Stimulated activated naive B cell treated with anti-CD40 and anti-IgM and Interleukin-4, amounts not matched to agents 10 μg/mL and 1 μg/mL and 100 μg/mL, for 72 hours (primary cell): Measurements from ENCODE around the gene TMC6.
"Not testable (repeated sequence)": the region's sequence is repeated elsewhere in the genome, so short reads cannot be mapped to it uniquely, and the experiment has no call there.

Experiments used
- ATAC-seq, 2 donors: fragments of 150-1000 bp; cut with Tn5 transposase; replicated peaks; 2 replicates each; pipeline ENCODE4 v1.10.0; 2021; ENCODE audit warnings: moderate library complexity in 1 of 2
- DNase-seq: peaks from one replicate; pipeline ENCODE4 v3.0.0; 2021
- H3K27ac Mint-ChIP-seq: one replicate; pipeline ENCODE4 v1.8.0; 2022; ENCODE audit warnings: mild to moderate bottlenecking, mixed read lengths
- H3K27me3 Mint-ChIP-seq, 2 donors: one replicate each; pipeline ENCODE4 v1.8.0; 2022; ENCODE audit warnings: mixed read lengths in 2 of 2
- H3K36me3 Mint-ChIP-seq, 2 donors: one replicate each; pipeline ENCODE4 v1.8.0; 2022; ENCODE audit warnings: mixed read lengths in 2 of 2, mild to moderate bottlenecking in 1 of 2
- H3K4me1 Mint-ChIP-seq, 2 donors: one replicate each; pipeline ENCODE4 v1.8.0; 2022; ENCODE audit warnings: mixed read lengths in 2 of 2, mild to moderate bottlenecking in 1 of 2
- H3K4me3 Mint-ChIP-seq, 2 donors: one replicate each; pipeline ENCODE4 v1.8.0; 2022; ENCODE audit warnings: mild to moderate bottlenecking in 2 of 2, mixed read lengths in 2 of 2, moderate library complexity in 1 of 2
- H3K9me3 Mint-ChIP-seq, 2 donors: one replicate each; pipeline ENCODE4 v1.8.0; 2022; ENCODE audit warnings: mixed read lengths in 2 of 2, mild to moderate bottlenecking in 1 of 2

The TMC6 gene

GRCh38 chr17:78117027-78117981, 11.3 kb downstream of the TMC6 start:
- Mint-ChIP-seq H3K27ac (peak overlapping the region; percentile 93), H3K27me3 (no peaks in the 10 kb centered on the region), H3K4me3 (peak overlapping the region in 1 of 2 donors; percentile 46), H3K36me3 (peaks cover 70 to 77% of the 10 kb centered on the region in 2 donors), H3K4me1 (peaks cover 50 to 76% of the 10 kb centered on the region in 2 donors), H3K9me3 (no peaks in the 10 kb centered on the region)
- peak; percentile 6 to 10 for ATAC-seq
- no peak for DNase-seq

DNA sequence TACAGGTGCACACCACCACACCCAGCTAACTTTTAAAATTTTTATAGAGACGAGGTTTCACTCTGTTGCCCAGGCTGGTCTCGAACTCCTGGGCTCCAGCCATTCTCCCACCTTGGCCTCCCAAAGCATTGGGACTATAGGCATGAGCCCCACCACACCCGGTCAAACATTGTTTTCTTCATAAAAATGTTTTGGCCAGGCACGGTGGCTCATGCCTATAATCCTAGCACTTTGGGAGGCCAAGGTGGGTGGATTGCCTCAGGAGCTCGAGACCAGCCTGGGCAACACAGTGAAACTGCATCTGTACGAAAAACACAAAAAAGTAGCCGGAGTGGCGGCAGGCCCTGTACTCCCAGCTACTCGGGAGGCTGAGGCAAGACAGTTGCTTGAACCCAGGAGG, 12.1 kb downstream of the TMC6 start:
- DNase-seq (no peak), ATAC-seq (no peak)
- peak overlapping the region; percentile 93 for H3K27ac Mint-ChIP-seq
- H3K4me3 Mint-ChIP-seq, result no peak overlapping the region
- peaks cover 62 to 70% of the 10 kb centered on the region in 2 donors for H3K36me3 Mint-ChIP-seq
- no peaks in the 10 kb centered on the region for H3K9me3 Mint-ChIP-seq
- H3K4me1 Mint-ChIP-seq, result peaks cover 43 to 68% of the 10 kb centered on the region in 2 donors
- H3K27me3 Mint-ChIP-seq, result no peaks in the 10 kb centered on the region

DNA sequence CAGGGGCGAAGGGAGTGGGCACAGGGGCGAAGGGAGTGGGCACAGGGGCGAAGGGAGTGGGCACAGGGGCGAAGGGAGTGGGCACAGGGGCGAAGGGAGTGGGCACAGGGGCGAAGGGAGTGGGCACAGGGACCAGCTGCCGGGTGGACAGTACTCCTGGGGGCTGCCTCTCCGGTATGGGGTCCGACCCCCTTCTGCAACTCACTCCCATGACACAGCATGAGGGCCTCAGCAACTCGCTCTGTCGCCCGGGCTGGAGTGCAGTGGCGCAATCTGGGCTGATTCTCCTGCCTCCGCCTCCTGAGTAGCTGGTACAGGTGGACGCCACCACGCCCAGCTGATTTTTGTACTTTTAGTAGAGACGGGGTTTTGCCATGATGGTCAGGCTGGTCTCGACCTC, 12.8 kb downstream of the TMC6 start:
- Mint-ChIP-seq H3K4me1 (peaks cover 39 to 68% of the 10 kb centered on the region in 2 donors), H3K36me3 (peaks cover 61 to 70% of the 10 kb centered on the region in 2 donors), H3K27ac (peak overlapping the region; percentile 47)
- not testable (repeated sequence) for H3K9me3 Mint-ChIP-seq, DNase-seq, H3K27me3 Mint-ChIP-seq, ATAC-seq, H3K4me3 Mint-ChIP-seq

- DNase-seq, result no peak
- H3K27me3 Mint-ChIP-seq, result no peaks in the 10 kb centered on the region
Measured at GRCh38 chr17:78114831-78115723, 13.5 kb downstream of the TMC6 start.

DNA sequence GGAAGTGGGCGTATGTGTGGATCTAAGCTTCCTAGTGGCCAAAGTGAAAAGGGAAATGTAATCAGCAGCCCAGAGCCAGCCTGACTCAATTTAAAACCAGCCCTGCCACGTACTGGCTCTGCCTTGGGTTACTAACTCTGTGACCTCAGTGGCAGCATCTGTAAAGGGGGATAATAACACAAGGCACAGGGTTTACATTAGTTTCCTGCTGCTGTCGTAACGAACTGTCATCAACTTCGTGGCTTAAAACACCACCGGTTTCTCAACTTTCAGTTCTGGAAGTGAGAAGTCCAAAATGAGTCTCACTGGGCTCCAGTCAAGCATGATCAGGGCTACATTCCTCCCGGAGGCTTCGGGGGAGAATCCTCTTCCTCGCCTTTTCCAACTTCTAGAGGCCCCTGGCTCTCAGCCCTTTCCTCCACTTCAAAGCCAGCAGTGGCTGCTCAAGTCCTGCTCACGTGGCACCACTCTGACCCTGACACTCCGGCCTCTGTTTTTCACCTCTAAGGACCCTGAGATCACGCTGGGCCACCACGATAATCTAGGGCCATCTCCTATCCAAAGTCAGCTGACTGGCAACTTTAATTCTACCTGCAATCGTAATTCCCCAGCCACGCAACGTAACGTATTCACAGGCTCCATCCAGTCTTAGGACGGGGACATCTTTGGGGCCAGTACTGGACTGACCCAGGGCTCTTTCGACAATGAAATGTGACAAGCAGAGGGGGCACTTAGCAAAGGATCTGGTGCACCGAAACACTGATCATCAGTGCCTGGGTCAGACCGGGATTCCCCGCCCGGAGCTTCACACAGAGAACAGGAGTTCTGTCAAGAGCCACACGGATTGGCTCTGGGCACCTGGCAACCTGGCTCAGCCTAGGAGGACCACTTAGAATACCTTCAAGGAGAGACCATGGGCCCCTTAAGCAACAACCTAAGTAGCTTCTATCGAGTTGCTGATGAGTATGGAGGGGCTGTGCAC, 14.5 kb downstream of the TMC6 start:
- peak; percentile 19 for DNase-seq

More at GRCh38 chr17:78114831-78115723, 13.5 kb downstream of the TMC6 start:
- peak overlapping the region in 1 of 2 donors; percentile 21 for H3K4me3 Mint-ChIP-seq
- H3K4me1 Mint-ChIP-seq, result peaks cover 38 to 66% of the 10 kb centered on the region in 2 donors
- ATAC-seq, result no peak
- H3K27ac Mint-ChIP-seq, result peak overlapping the region; percentile 97
- H3K9me3 Mint-ChIP-seq, result no peaks in the 10 kb centered on the region
- peaks cover 61 to 70% of the 10 kb centered on the region in 2 donors for H3K36me3 Mint-ChIP-seq

GRCh38 chr17:78112518-78113471, 15.8 kb downstream of the TMC6 start:
- peak; percentile 75 for DNase-seq
- Mint-ChIP-seq H3K4me3 (peak overlapping the region; percentile 68 to 82), H3K27ac (peak overlapping the region; percentile 97), H3K4me1 (peaks cover 39 to 66% of the 10 kb centered on the region in 2 donors), H3K36me3 (peaks cover 65 to 67% of the 10 kb centered on the region in 2 donors), H3K9me3 (no peaks in the 10 kb centered on the region), H3K27me3 (no peaks in the 10 kb centered on the region)
- ATAC-seq, result peak; percentile 58 to 73

More for the DNA sequence above, 14.5 kb downstream of the TMC6 start:
- no peaks in the 10 kb centered on the region for H3K9me3 Mint-ChIP-seq
- peaks cover 60 to 72% of the 10 kb centered on the region in 2 donors for H3K36me3 Mint-ChIP-seq
- peak overlapping the region; percentile 97 for H3K27ac Mint-ChIP-seq
- H3K27me3 Mint-ChIP-seq, result no peaks in the 10 kb centered on the region
- peak; percentile 17 to 35 for ATAC-seq
- peak overlapping the region; percentile 5 to 48 for H3K4me3 Mint-ChIP-seq
- H3K4me1 Mint-ChIP-seq, result peaks cover 37 to 63% of the 10 kb centered on the region in 2 donors

GRCh38 chr17:78111727-78112517, 16.6 kb downstream of the TMC6 start:
- Mint-ChIP-seq H3K27me3 (no peaks in the 10 kb centered on the region), H3K36me3 (peaks cover 58 to 59% of the 10 kb centered on the region in 2 donors), H3K4me3 (peak overlapping the region in 1 of 2 donors; percentile 82), H3K9me3 (no peaks in the 10 kb centered on the region), H3K4me1 (peaks cover 37 to 57% of the 10 kb centered on the region in 2 donors), H3K27ac (peak overlapping the region; percentile 97)
- ATAC-seq (peak; percentile 1 to 5), DNase-seq (no peak)

- Mint-ChIP-seq H3K27ac (peak overlapping the region; percentile 90), H3K4me1 (peaks cover 35 to 55% of the 10 kb centered on the region in 2 donors), H3K9me3 (no peaks in the 10 kb centered on the region), H3K27me3 (no peaks in the 10 kb centered on the region), H3K36me3 (peaks cover 55 to 57% of the 10 kb centered on the region in 2 donors), H3K4me3 (peak overlapping the region; percentile 10 to 22)
- ATAC-seq (no peak), DNase-seq (no peak)
Measured at GRCh38 chr17:78111016-78111726, 17.4 kb downstream of the TMC6 start.

DNA sequence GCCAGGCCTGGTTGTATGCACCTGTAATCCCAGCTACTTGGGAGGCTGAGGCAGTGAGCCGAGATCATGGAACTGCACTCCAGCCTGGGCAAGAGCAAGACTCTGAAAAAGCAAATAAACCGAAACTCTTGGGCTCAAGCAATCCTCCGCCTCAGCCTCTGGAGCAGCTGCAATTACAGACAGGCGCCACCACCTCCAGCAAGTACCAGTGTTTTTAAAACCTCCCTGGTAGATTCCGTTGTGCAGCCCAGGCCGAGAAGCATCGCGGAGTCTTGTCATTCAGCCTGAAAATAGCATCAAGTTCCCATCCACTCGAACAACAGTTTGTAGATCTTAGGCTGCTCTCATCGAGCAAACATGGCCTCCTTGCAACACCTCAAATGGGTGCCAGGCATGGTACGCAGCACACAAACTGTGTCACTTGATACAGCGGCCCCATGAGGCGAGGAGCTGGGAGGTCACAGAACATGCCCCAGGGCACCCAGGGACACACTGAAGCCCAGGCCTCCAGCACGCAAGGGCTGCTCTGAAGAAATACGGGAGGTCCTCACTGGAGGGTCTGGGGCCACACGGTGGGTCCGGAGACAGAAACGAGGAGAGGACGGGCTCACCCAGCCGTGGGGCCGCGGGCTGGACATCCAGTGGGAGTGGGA, 18.1 kb downstream of the TMC6 start:
- peaks cover 55 to 57% of the 10 kb centered on the region in 2 donors for H3K36me3 Mint-ChIP-seq
- no peaks in the 10 kb centered on the region for H3K27me3 Mint-ChIP-seq
- H3K4me1 Mint-ChIP-seq, result peaks cover 35 to 55% of the 10 kb centered on the region in 2 donors
- ATAC-seq (no peak), DNase-seq (no peak)
- no peaks in the 10 kb centered on the region for H3K9me3 Mint-ChIP-seq
- peak overlapping the region; percentile 90 for H3K27ac Mint-ChIP-seq
- H3K4me3 Mint-ChIP-seq, result peak overlapping the region in 1 of 2 donors; percentile 65

GRCh38 chr17:78109489-78109761, 19.1 kb downstream of the TMC6 start:
- no peaks in the 10 kb centered on the region for H3K27me3 Mint-ChIP-seq
- H3K4me3 Mint-ChIP-seq, result no peak overlapping the region
- ATAC-seq (no peak), DNase-seq (no peak)
- no peak overlapping the region for H3K27ac Mint-ChIP-seq
- peaks cover 45 to 48% of the 10 kb centered on the region in 2 donors for H3K36me3 Mint-ChIP-seq
- peaks cover 28 to 44% of the 10 kb centered on the region in 2 donors for H3K4me1 Mint-ChIP-seq
- H3K9me3 Mint-ChIP-seq, result no peaks in the 10 kb centered on the region
